GM10248 (cell line): ENCODE measurements around the gene NOS1.

ENCODE experiments used
- CTCF ChIA-PET: fragments of 300-600 bp; sonication (Branson Sonifier 250); formaldehyde crosslinking; extraction: SDS; loops from one replicate; lab custom pipeline; 2021; ENCODE audit warnings: antibody characterized with exemption; lab: Yijun Ruan, JAX
- POLR2A ChIA-PET: fragments of 350-650 bp; sonication (Branson Sonifier 250); formaldehyde crosslinking; extraction: SDS; loops from one replicate; lab custom pipeline; 2020; ENCODE audit warnings: antibody characterized with exemption; lab: Yijun Ruan, JAX
- DNase-seq: peaks from one replicate; pipeline ENCODE4 v3.0.0; 2012; ENCODE audit errors: extremely low spot score
- TF ChIP-seq, protein P1 (sequence below): IDR thresholded peaks from 2 replicates; pipeline ENCODE4 v1.5.1; 2012; ENCODE audit warnings: mild to moderate bottlenecking, low read depth; ENCODE audit errors: extremely low read depth, missing control alignments, control extremely low read depth

NOS1 gene

DNA sequence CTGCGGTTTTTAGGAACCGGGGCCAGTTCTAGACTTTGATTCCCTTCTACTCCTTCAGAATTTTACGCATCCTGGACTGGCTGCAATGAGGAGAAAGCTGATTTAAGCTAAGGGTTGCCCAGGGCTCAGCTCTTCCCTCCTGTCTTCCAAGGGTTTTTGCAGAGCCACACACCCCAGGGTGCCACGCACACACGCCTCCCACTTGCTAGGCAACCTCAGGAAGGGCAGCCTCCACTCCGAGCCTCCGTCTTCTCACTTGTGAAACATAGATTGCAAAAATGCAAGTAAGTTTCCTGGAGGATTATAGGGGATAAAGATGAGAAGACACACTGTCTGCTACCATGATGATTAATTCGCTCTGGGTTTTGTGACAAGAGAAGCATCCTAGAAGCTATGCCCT is 31.7 kb downstream of the NOS1 start:
- no peak for DNase-seq
- ChIA-PET CTCF (no interaction called here), POLR2A (no interaction called here)
- TF ChIP-seq, protein P1, sequence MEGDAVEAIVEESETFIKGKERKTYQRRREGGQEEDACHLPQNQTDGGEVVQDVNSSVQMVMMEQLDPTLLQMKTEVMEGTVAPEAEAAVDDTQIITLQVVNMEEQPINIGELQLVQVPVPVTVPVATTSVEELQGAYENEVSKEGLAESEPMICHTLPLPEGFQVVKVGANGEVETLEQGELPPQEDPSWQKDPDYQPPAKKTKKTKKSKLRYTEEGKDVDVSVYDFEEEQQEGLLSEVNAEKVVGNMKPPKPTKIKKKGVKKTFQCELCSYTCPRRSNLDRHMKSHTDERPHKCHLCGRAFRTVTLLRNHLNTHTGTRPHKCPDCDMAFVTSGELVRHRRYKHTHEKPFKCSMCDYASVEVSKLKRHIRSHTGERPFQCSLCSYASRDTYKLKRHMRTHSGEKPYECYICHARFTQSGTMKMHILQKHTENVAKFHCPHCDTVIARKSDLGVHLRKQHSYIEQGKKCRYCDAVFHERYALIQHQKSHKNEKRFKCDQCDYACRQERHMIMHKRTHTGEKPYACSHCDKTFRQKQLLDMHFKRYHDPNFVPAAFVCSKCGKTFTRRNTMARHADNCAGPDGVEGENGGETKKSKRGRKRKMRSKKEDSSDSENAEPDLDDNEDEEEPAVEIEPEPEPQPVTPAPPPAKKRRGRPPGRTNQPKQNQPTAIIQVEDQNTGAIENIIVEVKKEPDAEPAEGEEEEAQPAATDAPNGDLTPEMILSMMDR = no peak

DNA sequence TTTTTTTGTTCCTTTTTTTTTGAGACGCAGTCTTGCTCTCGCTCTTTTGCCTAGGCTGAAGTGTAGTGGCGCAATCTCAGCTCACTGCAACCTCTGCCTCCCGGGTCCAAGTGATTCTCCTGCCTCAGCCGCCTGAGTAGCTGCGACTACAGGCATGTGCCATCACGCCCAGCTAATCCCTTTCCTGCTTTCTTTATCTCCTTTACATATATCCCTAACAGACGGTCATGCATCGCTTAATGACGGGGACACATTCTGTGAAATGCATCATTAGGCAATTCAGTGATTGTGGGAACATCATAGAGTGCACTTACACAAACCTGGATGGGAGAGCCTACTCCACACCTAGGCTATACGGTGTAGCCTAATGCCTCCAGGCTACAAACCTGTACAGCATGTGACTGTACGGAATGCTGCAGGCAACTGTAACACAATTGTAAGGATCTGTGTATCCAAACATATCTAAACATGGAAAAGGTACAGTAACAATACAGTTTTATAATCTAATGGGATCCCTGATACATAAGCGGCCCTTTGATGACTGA is 32.8 kb downstream of the NOS1 start:
- CTCF ChIA-PET = no interaction called here
- POLR2A ChIA-PET = no interaction called here
- DNase-seq = no peak
- TF ChIP-seq, protein P1 = no peak

DNA sequence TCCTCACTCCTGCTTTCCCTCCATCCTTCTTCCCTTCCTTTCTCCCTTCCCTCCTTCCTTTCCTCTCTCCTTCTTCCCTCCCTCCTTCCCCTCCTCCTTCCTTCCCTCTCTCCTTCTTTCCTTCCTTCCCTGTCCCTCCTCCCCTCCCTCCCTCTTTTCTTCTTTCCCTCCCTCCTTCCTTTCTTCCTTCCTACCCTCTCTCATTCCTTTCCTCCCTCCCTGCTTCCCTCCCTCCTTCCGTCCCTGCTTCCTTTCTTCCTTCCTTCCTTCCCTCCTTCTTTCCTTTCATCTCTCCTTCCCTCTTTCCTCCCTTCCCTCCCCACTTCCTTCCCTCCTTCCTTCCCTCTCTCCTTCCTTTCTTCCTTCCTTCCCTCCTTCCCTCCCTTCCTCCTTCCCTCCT is 39.0 kb downstream of the NOS1 start:
- ChIA-PET CTCF (no interaction called here), POLR2A (no interaction called here)
- TF ChIP-seq, protein P1 = no peak
- no peak for DNase-seq

DNA sequence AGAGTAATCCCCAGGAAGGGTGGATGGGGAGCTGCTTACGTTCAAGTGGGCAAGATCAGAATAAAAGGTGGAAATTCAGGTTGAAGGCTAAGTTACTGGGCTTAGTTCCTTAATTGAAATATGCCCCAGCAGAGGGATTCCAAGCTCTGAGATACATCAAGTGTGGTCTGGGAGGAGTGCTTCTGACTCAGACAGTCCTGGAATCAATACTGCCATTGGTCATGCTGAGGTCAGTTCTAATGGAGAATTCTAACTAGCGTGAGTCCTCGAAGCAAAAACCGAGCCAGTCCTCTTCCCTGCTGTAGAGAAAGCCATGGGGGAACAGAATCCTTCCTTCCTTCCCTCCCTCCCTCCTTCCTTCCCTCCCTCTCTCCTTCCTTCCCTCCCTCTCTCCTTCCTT is 39.9 kb downstream of the NOS1 start:
- TF ChIP-seq, protein P1 = no peak
- POLR2A ChIA-PET = no interaction called here
- CTCF ChIA-PET = no interaction called here

DNA sequence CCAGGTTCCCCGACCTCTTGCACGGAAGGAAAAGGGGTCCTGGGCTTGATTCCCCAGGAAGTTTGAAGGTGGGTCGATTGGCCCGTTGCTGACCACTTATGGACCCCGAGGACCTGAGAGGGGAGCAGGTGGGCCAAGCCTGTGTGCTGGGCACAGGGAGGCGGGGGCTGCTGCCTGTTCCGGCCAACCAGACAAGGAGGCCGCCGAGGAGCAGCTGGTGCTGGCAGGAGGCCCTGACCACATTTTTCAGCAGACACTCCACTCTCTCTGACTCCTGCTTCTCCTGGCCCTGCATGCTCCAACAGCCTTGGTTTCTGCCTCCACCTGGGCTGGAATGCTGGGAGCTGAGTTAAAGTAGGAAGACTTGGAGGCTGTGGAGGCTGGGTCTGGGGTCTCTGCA is 42.8 kb downstream of the NOS1 start:
- no peak for DNase-seq
- TF ChIP-seq, protein P1 = no peak
- ChIA-PET POLR2A (no interaction called here), CTCF (interaction anchor here (1.2 kb wide), 1 partner anchor 105 kb away, joined by 3 read pairs; no protein-coding TSS in a partner anchor)

More for the DNA sequence above, 39.9 kb downstream of the NOS1 start:
- DNase-seq = no peak

DNA sequence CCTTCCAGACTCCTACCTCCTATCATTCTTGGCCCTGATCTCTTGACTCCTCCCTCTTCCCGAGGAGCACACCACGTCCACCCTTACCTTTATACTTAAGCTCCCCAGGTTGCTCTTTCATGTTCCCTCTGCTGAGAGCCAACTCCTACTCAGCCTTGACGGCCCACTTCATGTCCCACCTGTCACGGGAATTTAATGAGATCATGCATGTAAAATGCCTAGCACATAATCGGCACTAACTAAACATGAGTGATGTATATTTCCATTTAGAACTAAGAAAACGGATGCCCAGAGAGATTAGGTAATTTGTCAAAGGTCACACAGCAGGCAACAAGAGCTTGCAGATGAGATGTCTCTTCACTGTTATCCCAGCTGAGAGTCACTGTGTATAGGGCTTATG is 45.1 kb downstream of the NOS1 start:
- DNase-seq = no peak
- ChIA-PET CTCF (interaction anchor here (0.9 to 1.3 kb wide), 2 partner anchors 16 to 51 kb away, joined by 3 to 4 read pairs; no protein-coding TSS in a partner anchor), POLR2A (no interaction called here)
- TF ChIP-seq, protein P1 = no peak
